Measurements from ENCODE around the gene TXNDC11.
A peak's percentile ranks its signal among the peaks of the same experiment; 100 is the strongest.

The TXNDC11 gene

GRCh38 chr16:11662582-11662981 is 80.1 kb downstream of the TXNDC11 start:
- DNase-seq (ENCODE audit: low read depth in 3 of 3), result no peak

- no peak for DNase-seq (ENCODE audit: low read depth in 3 of 3)
Observed at GRCh38 chr16:11660565-11660964, 82.1 kb downstream of the TXNDC11 start.

- no peak for DNase-seq (ENCODE audit: low read depth in 3 of 3)
Observed at GRCh38 chr16:11658896-11659708, 83.6 kb downstream of the TXNDC11 start.

- no peak for DNase-seq (ENCODE audit: low read depth in 3 of 3)
Observed at GRCh38 chr16:11657556-11657955, 85.1 kb downstream of the TXNDC11 start.

GRCh38 chr16:11655655-11656054 is 87.0 kb downstream of the TXNDC11 start:
- no peak for DNase-seq (ENCODE audit: low read depth in 3 of 3)

- no peak for DNase-seq (ENCODE audit: low read depth in 3 of 3)
Observed at GRCh38 chr16:11651796-11652195, 90.9 kb downstream of the TXNDC11 start.

GRCh38 chr16:11650641-11651591 is 91.7 kb downstream of the TXNDC11 start:
- DNase-seq (ENCODE audit: low read depth in 3 of 3), result no peak

- no peak for DNase-seq (ENCODE audit: low read depth in 3 of 3)
Observed at GRCh38 chr16:11649276-11649675, 93.4 kb downstream of the TXNDC11 start.

- no peak for DNase-seq (ENCODE audit: low read depth in 3 of 3)
Observed at GRCh38 chr16:11642765-11643116, 99.9 kb downstream of the TXNDC11 start.

GRCh38 chr16:11640987-11641817 is 101.5 kb downstream of the TXNDC11 start:
- DNase-seq (ENCODE audit: low read depth in 3 of 3), result peak in 1 of 3 experiments; percentile 10

- DNase-seq (ENCODE audit: low read depth in 3 of 3), result no peak
Observed at GRCh38 chr16:11639925-11640899, 102.4 kb downstream of the TXNDC11 start.

- no peak for DNase-seq (ENCODE audit: low read depth in 3 of 3)
Observed at GRCh38 chr16:11639008-11639562, 103.6 kb downstream of the TXNDC11 start.

- DNase-seq (ENCODE audit: low read depth in 3 of 3), result no peak
Observed at GRCh38 chr16:11638140-11638539, 104.5 kb downstream of the TXNDC11 start.

- DNase-seq (ENCODE audit: low read depth in 3 of 3), result no peak
Observed at GRCh38 chr16:11637320-11637719, 105.3 kb downstream of the TXNDC11 start.

- no peak for DNase-seq (ENCODE audit: low read depth in 3 of 3)
Observed at GRCh38 chr16:11636172-11636721, 106.4 kb downstream of the TXNDC11 start.

GRCh38 chr16:11635679-11636171 is 106.9 kb downstream of the TXNDC11 start:
- DNase-seq (ENCODE audit: low read depth in 3 of 3), result no peak

GRCh38 chr16:11635113-11635652 is 107.5 kb downstream of the TXNDC11 start:
- DNase-seq (ENCODE audit: low read depth in 3 of 3), result no peak

GRCh38 chr16:11634312-11634711 is 108.3 kb downstream of the TXNDC11 start:
- DNase-seq (ENCODE audit: low read depth in 3 of 3), result no peak

- no peak for DNase-seq (ENCODE audit: low read depth in 3 of 3)
Observed at GRCh38 chr16:11633113-11633512, 109.5 kb downstream of the TXNDC11 start.

All from stimulated activated CD4-positive, alpha-beta T cell treated with anti-CD3 and anti-CD28 coated beads, TNF-alpha, amount 100 ng/mL, for 24 hours (primary cell).